H1 (cell line): ENCODE measurements around the gene LPIN2.

Experiments used
- EGR1 ChIP-seq: IDR thresholded peaks from 2 replicates; pipeline ENCODE4 v1.6.1; 2011; ENCODE audit warnings: low read depth, low read length, borderline replicate concordance
- EP300 ChIP-seq, 2 experiments: IDR thresholded peaks; 1 replicate in 1 of 2; 2 replicates in 1 of 2; pipeline ENCODE4 v1.6.1; 2011 to 2012; ENCODE audit warnings: low read depth in 2 of 2, low read length in 2 of 2, mild to moderate bottlenecking in 2 of 2, borderline replicate concordance in 1 of 2, inconsistent platforms in 1 of 2, moderate library complexity in 1 of 2
- KDM1A ChIP-seq: fragments of 200-600, 300-600 bp; sonication (generic); IDR thresholded peaks from 2 replicates; pipeline ENCODE4 v1.7.1; 2016; ENCODE audit warnings: mild to moderate bottlenecking, low read length, borderline replicate concordance
- RFX5 ChIP-seq: IDR thresholded peaks from 2 replicates; pipeline ENCODE4 v1.6.1; 2011; ENCODE audit warnings: low read depth, low read length, improper control_type of control experiment, borderline replicate concordance
- SAP30 ChIP-seq: fragments of 300-600 bp; sonication (generic); IDR thresholded peaks from 2 replicates; pipeline ENCODE4 v1.7.1; 2012; ENCODE audit warnings: low read length, moderate library complexity, mild to moderate bottlenecking, inconsistent platforms; ENCODE audit not compliant: insufficient read depth, insufficient replicate concordance
- SP2 ChIP-seq: IDR thresholded peaks from 2 replicates; pipeline ENCODE4 v1.6.1; 2012; ENCODE audit warnings: mild to moderate bottlenecking, low read length, inconsistent platforms
- SUZ12 ChIP-seq: fragments of 200-600 bp; sonication (generic); IDR thresholded peaks from 2 replicates; pipeline ENCODE4 v1.6.1; 2012; ENCODE audit warnings: mild to moderate bottlenecking, inconsistent platforms, low read length, moderate library complexity, mixed read lengths
- TAF1 ChIP-seq: IDR thresholded peaks from 2 replicates; pipeline ENCODE4 v1.6.1; 2011; ENCODE audit warnings: mild to moderate bottlenecking, low read depth, low read length
- ZNF274 ChIP-seq: IDR thresholded peaks from 2 replicates; pipeline ENCODE4 v1.7.0; 2012; ENCODE audit warnings: low read length, borderline replicate concordance; ENCODE audit errors: extremely low read depth
- TF ChIP-seq, protein P1 (sequence below), 3 experiments: IDR thresholded peaks; 1 replicate in 2 of 3; 2 replicates in 1 of 3; pipeline versions ENCODE4 v1.5.1 to v1.6.1; 2011; ENCODE audit warnings: low read length in 3 of 3, mild to moderate bottlenecking in 3 of 3, inconsistent platforms in 2 of 3, low read depth in 1 of 3, moderate library complexity in 1 of 3; ENCODE audit not compliant: insufficient read depth in 1 of 3; ENCODE audit errors: control extremely low read depth in 1 of 3
- TF ChIP-seq, protein P2 (sequence below): IDR thresholded peaks from 2 replicates; pipeline ENCODE4 v1.6.1; 2011; ENCODE audit warnings: low read length, improper control_type of control experiment

- TF ChIP-seq SAP30 (no peak), RFX5 (no peak), EGR1 (no peak), EP300 (IDR thresholded peaks at IDR 0.05; ENCODE audit: borderline replicate concordance in 1 of 2, low read depth in 2 of 2, low read length in 2 of 2) (no peak), SP2 (no peak), ZNF274 (no peak), TAF1 (no peak), KDM1A (no peak), SUZ12 (no peak)
- TF ChIP-seq, protein P1, sequence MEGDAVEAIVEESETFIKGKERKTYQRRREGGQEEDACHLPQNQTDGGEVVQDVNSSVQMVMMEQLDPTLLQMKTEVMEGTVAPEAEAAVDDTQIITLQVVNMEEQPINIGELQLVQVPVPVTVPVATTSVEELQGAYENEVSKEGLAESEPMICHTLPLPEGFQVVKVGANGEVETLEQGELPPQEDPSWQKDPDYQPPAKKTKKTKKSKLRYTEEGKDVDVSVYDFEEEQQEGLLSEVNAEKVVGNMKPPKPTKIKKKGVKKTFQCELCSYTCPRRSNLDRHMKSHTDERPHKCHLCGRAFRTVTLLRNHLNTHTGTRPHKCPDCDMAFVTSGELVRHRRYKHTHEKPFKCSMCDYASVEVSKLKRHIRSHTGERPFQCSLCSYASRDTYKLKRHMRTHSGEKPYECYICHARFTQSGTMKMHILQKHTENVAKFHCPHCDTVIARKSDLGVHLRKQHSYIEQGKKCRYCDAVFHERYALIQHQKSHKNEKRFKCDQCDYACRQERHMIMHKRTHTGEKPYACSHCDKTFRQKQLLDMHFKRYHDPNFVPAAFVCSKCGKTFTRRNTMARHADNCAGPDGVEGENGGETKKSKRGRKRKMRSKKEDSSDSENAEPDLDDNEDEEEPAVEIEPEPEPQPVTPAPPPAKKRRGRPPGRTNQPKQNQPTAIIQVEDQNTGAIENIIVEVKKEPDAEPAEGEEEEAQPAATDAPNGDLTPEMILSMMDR (IDR thresholded peaks at IDR 0.05; ENCODE audit: control extremely low read depth in 1 of 3, insufficient read depth in 1 of 3, low read depth in 1 of 3, low read length in 3 of 3): no peak
- TF ChIP-seq, protein P2, sequence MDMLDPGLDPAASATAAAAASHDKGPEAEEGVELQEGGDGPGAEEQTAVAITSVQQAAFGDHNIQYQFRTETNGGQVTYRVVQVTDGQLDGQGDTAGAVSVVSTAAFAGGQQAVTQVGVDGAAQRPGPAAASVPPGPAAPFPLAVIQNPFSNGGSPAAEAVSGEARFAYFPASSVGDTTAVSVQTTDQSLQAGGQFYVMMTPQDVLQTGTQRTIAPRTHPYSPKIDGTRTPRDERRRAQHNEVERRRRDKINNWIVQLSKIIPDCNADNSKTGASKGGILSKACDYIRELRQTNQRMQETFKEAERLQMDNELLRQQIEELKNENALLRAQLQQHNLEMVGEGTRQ: no peak
Measured at GRCh38 chr18:3027370-3027891, 14.5 kb upstream of the LPIN2 start.
